A549 (cell line): ENCODE data around the gene SRD5A2.

Experiments used
- CHD2 ChIP-seq: fragments of 150-350 bp; IDR thresholded peaks from 2 replicates; pipeline ENCODE4 v1.6.1; 2014; ENCODE audit warnings: low read length; ENCODE audit not compliant: partially characterized antibody
- CTCF ChIP-seq: fragments of >200 bp; sonication (Bioruptor Twin); formaldehyde crosslinking; IDR thresholded peaks from 3 replicates; pipeline ENCODE4 v1.5.1; 2016
- NPAS2 ChIP-seq: fragments of 250-450 bp; sonication (Bioruptor Pico); IDR thresholded peaks from 2 replicates; pipeline ENCODE4 v1.8.0; 2022; ENCODE audit warnings: mild to moderate bottlenecking, moderate library complexity, borderline replicate concordance
- POLR2A ChIP-seq: IDR thresholded peaks from 2 replicates; pipeline ENCODE4 v1.6.1; 2012; ENCODE audit warnings: mild to moderate bottlenecking, low read length
- RAD21 ChIP-seq, 2 experiments: fragments of >200 bp in 1 of 2; sonication (Bioruptor Twin) in 1 of 2; formaldehyde crosslinking in 1 of 2; IDR thresholded peaks in 1 of 2; conservative IDR thresholded peaks in 1 of 2; 2 replicates in 1 of 2; 3 replicates in 1 of 2; pipeline ENCODE4 v1.6.1; 2012 to 2018; ENCODE audit warnings: inconsistent platforms in 1 of 2
- REST ChIP-seq: fragments of 200-600 bp; sonication (generic); IDR thresholded peaks from 2 replicates; pipeline ENCODE4 v1.6.1; 2016; ENCODE audit warnings: antibody characterized with exemption, mild to moderate bottlenecking, moderate library complexity

- no peak for TF ChIP-seq REST
- no peak for TF ChIP-seq CTCF
- TF ChIP-seq CHD2 = no peak
- TF ChIP-seq NPAS2 (CRISPR knock-in tag) = no peak
- no peak for TF ChIP-seq RAD21 (conservative IDR thresholded peaks at IDR 0.05 in 1 of 2, IDR thresholded peaks at IDR 0.05 in 1 of 2)
- TF ChIP-seq POLR2A = no peak
Observed at GRCh38 chr2:31534636-31535035, 46.1 kb downstream of the SRD5A2 start.
